B cell (primary cell): ENCODE results near the gene ADI1. TPM values are rescaled to one million over a fixed set of nuclear protein-coding genes. Genes with fewer than 3 reads are reported as not detected.
"Not testable (repeated sequence)": the region's sequence is repeated elsewhere in the genome, so short reads cannot be mapped to it uniquely, and the experiment has no call there.

Experiments
- ATAC-seq: fragments of 200-7000 bp; cut with Tn5 transposase; one replicate; pipeline ENCODE4 v1.10.0; 2021; ENCODE audit warnings: low read depth, mild to moderate bottlenecking, moderate number of reproducible peaks, moderate library complexity
- CTCF ChIA-PET: fragments of 350-600 bp; sonication (Branson Sonifier 250); formaldehyde crosslinking; loops from one replicate; lab custom pipeline; 2021; ENCODE audit warnings: antibody characterized with exemption, inconsistent platforms; lab: Charles Lee
- POLR2A ChIA-PET: fragments of 350-600 bp; sonication (Branson Sonifier 250); formaldehyde crosslinking; loops from one replicate; lab custom pipeline; 2021; ENCODE audit warnings: antibody characterized with exemption; lab: Charles Lee
- DNase-seq: peaks from one replicate; pipeline ENCODE4 v3.0.0; 2013
- H2AFZ ChIP-seq: 2 replicates; pipeline ENCODE4 v1.6.1; 2012; ENCODE audit warnings: mild to moderate bottlenecking, low read depth, low read length; ENCODE audit not compliant: insufficient read depth, poor library complexity, severe bottlenecking
- H3K27ac ChIP-seq, 2 donors: 1 replicate in 1 of 2; 2 replicates in 1 of 2; pipeline ENCODE4 v1.5.1; 2012 to 2013; ENCODE audit warnings: low read length in 2 of 2, mild to moderate bottlenecking in 2 of 2, moderate library complexity in 1 of 2
- H3K27me3 ChIP-seq, 4 experiments: fragments of 200-600 bp in 1 of 4; sonication (generic) in 1 of 4; replicated peaks in 1 of 4; 1 replicate in 2 of 4; 2 replicates in 2 of 4; pipeline versions ENCODE4 v1.6.1 to v1.7.0; 2013 to 2016; ENCODE audit warnings: low read length in 3 of 4, mild to moderate bottlenecking in 2 of 4, mixed read lengths in 1 of 4, moderate library complexity in 1 of 4; ENCODE audit not compliant: insufficient read depth in 4 of 4, control insufficient read depth in 3 of 4; ENCODE audit errors: control extremely low read depth in 1 of 4
- H3K36me3 ChIP-seq, 2 experiments: replicated peaks in 1 of 2; 1 replicate in 1 of 2; 2 replicates in 1 of 2; pipeline versions ENCODE4 v1.6.1 to v1.7.1; 2013; ENCODE audit warnings: low read length in 1 of 2; ENCODE audit not compliant: insufficient read depth in 2 of 2, control insufficient read depth in 1 of 2; ENCODE audit errors: control extremely low read depth in 1 of 2, extremely low read depth in 1 of 2
- H3K4me1 ChIP-seq, 2 donors: fragments of 200-600 bp in 1 of 2; sonication (generic) in 1 of 2; 1 replicate in 1 of 2; 2 replicates in 1 of 2; pipeline versions ENCODE4 v1.5.1 to v1.6.1; 2013 to 2017; ENCODE audit warnings: low read length in 2 of 2; ENCODE audit not compliant: control insufficient read depth in 2 of 2, insufficient read depth in 2 of 2
- H3K4me2 ChIP-seq: replicated peaks from 2 replicates; pipeline ENCODE3; 2012; ENCODE audit warnings: mild to moderate bottlenecking, low read depth, low read length; ENCODE audit not compliant: poor library complexity, severe bottlenecking
- H3K4me3 ChIP-seq, 5 experiments: fragments of 200-600 bp in 1 of 5; sonication (generic) in 1 of 5; 1 replicate in 3 of 5; 2 replicates in 2 of 5; pipeline versions ENCODE4 v1.5.1 to v1.7.0; 2011 to 2016; ENCODE audit warnings: low read length in 4 of 5, mild to moderate bottlenecking in 4 of 5, low read depth in 2 of 5, control low read depth in 1 of 5, moderate library complexity in 1 of 5; ENCODE audit not compliant: insufficient read depth in 1 of 5; ENCODE audit errors: control extremely low read depth in 1 of 5, extremely low read depth in 1 of 5
- H3K79me2 ChIP-seq: fragments of 200-600 bp; sonication (generic); one replicate; pipeline ENCODE4 v1.6.0; 2016; ENCODE audit warnings: low read length; ENCODE audit not compliant: control insufficient read depth, insufficient read depth
- H3K9ac ChIP-seq: fragments of 200-600 bp; sonication (generic); 2 replicates; pipeline ENCODE4 v1.6.1; 2017; ENCODE audit warnings: mild to moderate bottlenecking, low read length, moderate library complexity
- H3K9me3 ChIP-seq, 3 donors: one replicate each; pipeline versions ENCODE4 v1.6.1 to v1.7.1; 2013; ENCODE audit warnings: low read length in 2 of 3; ENCODE audit not compliant: control insufficient read depth in 2 of 3, insufficient read depth in 1 of 3; ENCODE audit errors: control extremely low read depth in 1 of 3
- H4K20me1 ChIP-seq: 2 replicates; pipeline ENCODE4 v1.6.0; 2012; ENCODE audit warnings: mild to moderate bottlenecking, low read length; ENCODE audit not compliant: insufficient read depth, control insufficient read depth, poor library complexity, severe bottlenecking
- H3K27ac Mint-ChIP-seq: one replicate; pipeline ENCODE4 v1.8.0; 2021; ENCODE audit warnings: mixed read lengths
- H3K27me3 Mint-ChIP-seq: one replicate; pipeline ENCODE4 v1.8.0; 2021; ENCODE audit warnings: mixed read lengths
- H3K4me1 Mint-ChIP-seq: one replicate; pipeline ENCODE4 v1.8.0; 2021; ENCODE audit warnings: mixed read lengths
- H3K4me3 Mint-ChIP-seq: one replicate; pipeline ENCODE4 v1.8.0; 2021; ENCODE audit warnings: mixed read lengths
- H3K9me3 Mint-ChIP-seq: one replicate; pipeline ENCODE4 v1.8.0; 2022; ENCODE audit warnings: mixed read lengths; ENCODE audit not compliant: insufficient read depth
- EZH2 ChIP-seq: IDR thresholded peaks from 2 replicates; pipeline ENCODE4 v1.6.1; 2012; ENCODE audit warnings: borderline replicate concordance, low read depth, mild to moderate bottlenecking, moderate library complexity, low read length; ENCODE audit not compliant: insufficient read depth, poor library complexity, severe bottlenecking
- WGBS: methylation state at CpG from one replicate; pipeline ENCODE4 v1.1.5; 2013; ENCODE audit warnings: missing lambda C conversion rate; ENCODE audit not compliant: insufficient coverage; 5-methylcytosine and 5-hydroxymethylcytosine counted together
- intact Hi-C: fragments of 100-400 bp; cut with micrococcal nuclease; formaldehyde crosslinking; loops from one replicate; pipeline ENCODE4 v1.10.0; 2022
- polyA plus RNA-seq: library from polyadenylated mRNA; depleted of rRNA; stranded (reverse); fragments of >200 nt; gene quantifications from 2 replicates; pipeline ENCODE4 v1.2.3, GENCODE V29; 2012
- total RNA-seq, 2 donors: library from RNA; stranded (reverse); fragments of 120-200 nt in 1 of 2; gene quantifications; 1 replicate in 1 of 2; 2 replicates in 1 of 2; pipeline versions ENCODE4 v1.2.3 to v1.2.4, GENCODE V29; 2013 to 2022
- TF ChIP-seq, protein P1 (sequence below): fragments of 200-600 bp; IDR thresholded peaks from one replicate; pipeline ENCODE4 v1.8.0; 2022; ENCODE audit warnings: antibody characterized with exemption, mild to moderate bottlenecking

The ADI1 gene
- total and polyA plus RNA-seq, 2 donors (not counting 1 experiment from before 2014, with no cell fraction given), result 15.2 to 23.1 TPM

DNA sequence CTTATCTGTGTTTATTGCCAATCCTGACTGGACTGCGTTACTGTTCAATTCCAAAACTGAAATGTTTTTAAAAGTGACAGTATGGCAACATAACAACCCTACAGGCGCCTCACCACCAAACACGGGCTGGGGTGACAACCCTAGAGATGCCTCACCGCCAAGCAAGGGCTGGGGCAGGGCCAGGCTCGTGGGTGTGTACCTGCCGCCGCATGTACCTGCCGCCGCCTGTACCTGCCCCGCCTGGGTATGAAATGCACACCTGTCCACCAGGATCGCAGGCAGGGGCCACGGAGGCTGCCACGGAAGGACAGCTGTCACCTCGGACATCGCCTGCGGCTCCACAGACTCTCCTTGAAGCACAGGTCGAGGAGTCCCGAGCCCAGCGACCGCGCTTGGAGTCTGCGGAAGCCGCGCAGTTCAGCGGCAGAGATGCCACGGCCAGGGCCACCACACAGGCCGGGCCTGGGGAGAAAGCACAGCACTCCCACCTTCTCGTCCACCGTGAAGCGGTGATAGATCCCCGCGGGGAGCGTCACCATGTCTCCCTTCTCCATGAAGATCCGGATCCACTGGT is 18.9 kb downstream of the ADI1 start:
- Histone ChIP-seq H3K4me3 (no peak overlapping the region), H3K79me2 (peaks cover 16% of the 10 kb centered on the region), H4K20me1 (no peaks in the 10 kb centered on the region), H3K4me1 (no peaks in the 10 kb centered on the region), H3K27ac (no peak overlapping the region), H2AFZ (no peak overlapping the region), H3K9ac (no peak overlapping the region), H3K27me3 (no peaks in the 10 kb centered on the region), H3K36me3 (peaks cover 3 to 44% of the 10 kb centered on the region in 2 experiments), H3K9me3 (no peaks in the 10 kb centered on the region), H3K4me2 (no peak overlapping the region)
- ChIA-PET POLR2A (no interaction called here), CTCF (no interaction called here)
- no peak for TF ChIP-seq EZH2
- TF ChIP-seq, protein P1, sequence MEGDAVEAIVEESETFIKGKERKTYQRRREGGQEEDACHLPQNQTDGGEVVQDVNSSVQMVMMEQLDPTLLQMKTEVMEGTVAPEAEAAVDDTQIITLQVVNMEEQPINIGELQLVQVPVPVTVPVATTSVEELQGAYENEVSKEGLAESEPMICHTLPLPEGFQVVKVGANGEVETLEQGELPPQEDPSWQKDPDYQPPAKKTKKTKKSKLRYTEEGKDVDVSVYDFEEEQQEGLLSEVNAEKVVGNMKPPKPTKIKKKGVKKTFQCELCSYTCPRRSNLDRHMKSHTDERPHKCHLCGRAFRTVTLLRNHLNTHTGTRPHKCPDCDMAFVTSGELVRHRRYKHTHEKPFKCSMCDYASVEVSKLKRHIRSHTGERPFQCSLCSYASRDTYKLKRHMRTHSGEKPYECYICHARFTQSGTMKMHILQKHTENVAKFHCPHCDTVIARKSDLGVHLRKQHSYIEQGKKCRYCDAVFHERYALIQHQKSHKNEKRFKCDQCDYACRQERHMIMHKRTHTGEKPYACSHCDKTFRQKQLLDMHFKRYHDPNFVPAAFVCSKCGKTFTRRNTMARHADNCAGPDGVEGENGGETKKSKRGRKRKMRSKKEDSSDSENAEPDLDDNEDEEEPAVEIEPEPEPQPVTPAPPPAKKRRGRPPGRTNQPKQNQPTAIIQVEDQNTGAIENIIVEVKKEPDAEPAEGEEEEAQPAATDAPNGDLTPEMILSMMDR, result no peak
- Mint-ChIP-seq H3K4me1 (no peaks in the 10 kb centered on the region), H3K27ac (no peak overlapping the region), H3K27me3 (no peaks in the 10 kb centered on the region), H3K9me3 (no peaks in the 10 kb centered on the region), H3K4me3 (no peak overlapping the region)
- WGBS, result 97% methylated on average over 30 of the region's 34 CpGs
- intact Hi-C loops, result no loop called here
- DNase-seq (no peak), ATAC-seq (no peak)

DNA sequence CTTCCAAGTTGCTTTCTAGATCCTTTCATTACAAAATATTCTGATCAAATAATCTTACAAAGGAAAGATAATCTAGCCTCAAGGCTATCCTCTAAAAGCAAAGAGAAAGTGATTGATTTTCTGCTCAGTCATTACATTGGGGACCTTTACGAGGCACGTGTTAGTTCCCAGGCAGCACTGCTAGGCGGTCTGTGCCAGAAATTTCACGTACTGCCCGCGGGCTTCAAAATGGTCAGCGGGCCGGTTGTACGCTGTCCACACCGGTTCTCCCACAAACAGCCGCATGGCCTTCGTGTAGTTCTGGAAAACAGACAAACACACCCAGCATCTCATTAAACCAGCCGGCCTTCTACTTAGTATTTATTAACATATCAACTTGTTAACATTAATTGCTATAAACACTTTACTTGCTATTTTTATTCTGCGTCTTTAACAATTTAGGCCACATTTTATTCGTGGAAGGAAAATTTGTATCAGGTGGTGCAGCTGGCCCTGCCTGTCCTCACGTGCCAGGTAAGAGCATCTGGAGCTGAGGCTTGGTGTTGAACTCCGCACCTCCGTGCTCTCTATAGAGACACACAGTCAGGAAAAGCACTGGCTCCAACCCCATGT is 20.4 kb downstream of the ADI1 start:
- Histone ChIP-seq H3K4me3 (no peak overlapping the region), H3K4me2 (no peak overlapping the region), H4K20me1 (no peaks in the 10 kb centered on the region), H3K9ac (no peak overlapping the region), H3K27me3 (no peaks in the 10 kb centered on the region), H3K9me3 (no peaks in the 10 kb centered on the region), H3K4me1 (no peaks in the 10 kb centered on the region), H3K36me3 (peaks cover 3 to 35% of the 10 kb centered on the region in 2 experiments), H3K79me2 (peaks cover 9% of the 10 kb centered on the region), H2AFZ (no peak overlapping the region), H3K27ac (no peak overlapping the region)
- Mint-ChIP-seq H3K27ac (no peak overlapping the region), H3K4me3 (no peak overlapping the region), H3K27me3 (no peaks in the 10 kb centered on the region), H3K4me1 (no peaks in the 10 kb centered on the region), H3K9me3 (no peaks in the 10 kb centered on the region)
- WGBS, result over 99% methylated on average over 17 of the region's 18 CpGs
- intact Hi-C loops, result no loop called here
- TF ChIP-seq, protein P1, result no peak
- no peak for TF ChIP-seq EZH2
- DNase-seq (no peak), ATAC-seq (no peak)
- CTCF ChIA-PET, result no interaction called here
- POLR2A ChIA-PET, result no interaction called here

DNA sequence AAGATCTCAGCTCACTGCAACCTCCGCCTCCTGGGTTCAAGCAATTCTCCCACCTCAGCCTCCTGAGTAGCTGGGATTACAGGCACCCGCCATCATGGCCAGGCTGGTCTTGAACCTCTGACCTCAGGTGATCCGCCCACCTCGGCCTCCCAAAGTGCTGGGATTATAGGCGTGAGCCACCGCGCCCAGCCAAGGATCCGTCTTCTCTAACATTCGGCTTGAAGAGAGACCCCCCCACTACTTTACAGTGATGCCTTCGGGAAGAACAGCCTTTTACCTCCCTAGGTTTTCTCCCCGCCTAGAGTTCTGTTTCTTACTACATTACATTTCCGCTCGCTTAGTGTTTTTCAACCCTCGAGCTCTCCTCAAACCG is 22.6 kb downstream of the ADI1 start:
- DNase-seq, H3K27me3 ChIP-seq, H3K9ac ChIP-seq, H3K9me3 Mint-ChIP-seq, H2AFZ ChIP-seq, H4K20me1 ChIP-seq, POLR2A ChIA-PET, H3K9me3 ChIP-seq, intact Hi-C loops, H3K27ac ChIP-seq, H3K4me1 Mint-ChIP-seq, H3K4me2 ChIP-seq, H3K4me1 ChIP-seq, H3K79me2 ChIP-seq, CTCF ChIA-PET, ATAC-seq, H3K4me3 Mint-ChIP-seq, H3K4me3 ChIP-seq, H3K27me3 Mint-ChIP-seq, H3K27ac Mint-ChIP-seq: not testable (repeated sequence)
- H3K36me3 ChIP-seq, result peaks cover 0 to 30% of the 10 kb centered on the region in 2 experiments
- WGBS, result 94% methylated on average over 7 of the region's 15 CpGs
